GM18909 (cell line): Measurements from ENCODE around the gene CASP5.
"Not testable (repeated sequence)": the region's sequence is repeated elsewhere in the genome, so short reads cannot be mapped to it uniquely, and the experiment has no call there.

Source experiments
- ATAC-seq: cut with Tn5 transposase; IDR thresholded peaks from one replicate; pipeline ENCODE4 v1.9.1; 2021; ENCODE audit warnings: mild to moderate bottlenecking; ENCODE audit not compliant: unreplicated experiment, poor library complexity

Gene CASP5

DNA sequence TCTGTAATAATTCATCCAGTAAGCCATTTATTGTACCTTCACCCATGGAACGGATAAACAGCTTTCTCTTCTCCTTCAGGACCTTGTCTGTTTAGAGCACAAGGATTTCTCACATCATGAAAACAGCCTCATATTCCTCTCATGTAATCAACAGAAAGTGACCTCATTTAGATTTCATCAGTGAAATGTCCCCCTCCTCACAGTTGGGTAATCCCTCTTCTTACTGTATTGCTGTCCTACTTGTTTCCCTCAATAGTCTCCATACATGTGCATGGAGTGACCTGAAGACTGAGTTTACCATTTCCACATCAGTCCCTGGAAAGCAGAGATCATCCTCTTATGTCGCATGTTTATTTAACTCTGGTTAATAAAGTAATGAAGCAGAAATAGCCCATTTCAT is 11.4 kb upstream of the CASP5 start:
- ATAC-seq = peak; percentile 19

DNA sequence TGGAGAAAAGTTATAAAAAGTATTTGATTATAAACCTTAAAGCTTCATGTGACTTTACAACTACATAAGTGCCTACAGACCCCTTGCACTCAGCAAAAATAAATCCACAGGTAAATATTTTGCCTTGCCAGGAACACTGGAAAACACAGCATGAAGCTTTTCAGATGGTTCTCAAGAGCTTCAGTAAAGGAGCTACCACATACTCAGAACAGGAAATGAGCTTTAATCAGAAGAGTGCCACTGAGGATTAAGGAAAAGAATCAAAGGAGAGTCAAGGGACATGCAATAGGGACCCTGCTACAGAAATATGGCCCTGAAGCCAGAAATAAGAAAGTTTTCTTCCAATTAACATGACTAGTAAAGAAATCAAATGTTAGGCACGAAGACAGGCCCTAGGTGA is 10.8 kb upstream of the CASP5 start:
- no peak for ATAC-seq

DNA sequence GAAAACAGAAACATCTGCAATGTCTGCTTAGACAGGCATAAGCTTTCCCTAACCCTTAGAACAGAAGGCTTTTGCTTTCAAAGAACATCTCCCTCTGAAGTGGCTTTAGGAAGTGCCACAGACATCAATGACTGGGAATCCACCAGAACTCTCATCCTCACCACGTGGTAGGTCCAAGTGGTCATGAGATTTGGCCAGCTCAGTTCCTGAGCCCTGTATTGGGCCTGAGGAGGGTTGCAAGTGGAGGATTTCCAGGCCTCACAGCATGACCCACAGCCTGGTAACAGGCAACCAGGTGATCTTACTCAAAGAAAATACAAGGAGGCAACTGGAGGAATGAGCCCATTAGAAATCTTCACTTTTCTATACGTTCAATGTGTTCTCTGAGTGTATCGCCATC is 10.4 kb upstream of the CASP5 start:
- ATAC-seq = no peak

DNA sequence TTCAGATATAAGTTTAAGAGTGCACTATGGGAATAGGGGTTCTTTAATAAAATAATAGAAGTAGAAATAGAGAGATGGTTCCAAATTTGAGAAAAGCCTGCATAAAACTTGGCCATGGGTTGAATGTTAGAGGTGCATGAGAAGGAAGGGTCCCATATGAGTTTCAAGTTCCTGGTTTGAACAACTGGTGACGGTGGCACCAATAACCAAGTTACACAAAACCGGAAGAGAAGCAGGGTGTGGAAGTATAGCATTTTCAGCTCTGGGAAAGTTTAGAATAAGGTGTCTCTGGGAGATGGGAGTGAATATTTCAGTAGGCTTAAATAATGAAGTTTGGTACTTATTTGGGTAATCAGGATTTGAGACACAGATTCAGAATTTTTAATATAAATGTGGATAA is 9.5 kb upstream of the CASP5 start:
- ATAC-seq = no peak

DNA sequence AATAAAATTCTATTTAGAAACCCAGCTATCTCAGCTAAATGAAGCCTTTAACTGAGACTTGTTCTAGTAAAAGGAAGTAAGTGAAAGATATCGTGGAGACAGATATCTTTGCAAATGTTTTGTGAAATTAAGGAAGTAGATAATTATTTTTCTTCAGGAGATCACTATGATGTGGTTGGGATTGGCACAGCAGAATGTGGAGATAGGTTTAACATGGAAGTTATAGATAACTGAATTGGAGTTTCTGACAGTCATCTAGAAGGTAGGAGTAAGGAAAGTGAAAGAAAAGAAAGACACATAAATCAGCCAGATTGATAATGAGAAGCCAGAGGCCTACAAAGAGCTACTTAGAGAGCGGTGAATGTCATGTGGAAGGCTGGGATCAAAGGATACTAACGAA is 4.7 kb upstream of the CASP5 start:
- no peak for ATAC-seq

DNA sequence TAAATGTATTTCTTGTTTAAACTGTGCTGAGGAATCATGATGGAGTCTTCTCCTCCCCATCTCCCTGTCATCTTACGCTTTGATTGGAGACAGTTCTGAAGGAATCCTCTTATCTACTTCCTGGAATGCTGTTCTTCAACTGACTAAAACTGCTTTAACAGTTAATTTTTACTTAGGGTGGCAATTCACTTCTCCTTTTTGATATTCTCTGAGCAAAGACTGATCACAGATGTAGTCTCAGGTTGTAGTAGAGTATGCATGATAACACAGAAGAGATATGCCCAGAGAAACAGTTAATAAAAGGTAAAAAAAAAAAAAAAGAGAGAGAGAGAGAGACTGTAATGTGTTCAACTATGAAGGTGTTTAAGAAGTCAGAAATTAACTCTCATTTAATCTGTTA is 1.4 kb upstream of the CASP5 start:
- no peak for ATAC-seq

DNA sequence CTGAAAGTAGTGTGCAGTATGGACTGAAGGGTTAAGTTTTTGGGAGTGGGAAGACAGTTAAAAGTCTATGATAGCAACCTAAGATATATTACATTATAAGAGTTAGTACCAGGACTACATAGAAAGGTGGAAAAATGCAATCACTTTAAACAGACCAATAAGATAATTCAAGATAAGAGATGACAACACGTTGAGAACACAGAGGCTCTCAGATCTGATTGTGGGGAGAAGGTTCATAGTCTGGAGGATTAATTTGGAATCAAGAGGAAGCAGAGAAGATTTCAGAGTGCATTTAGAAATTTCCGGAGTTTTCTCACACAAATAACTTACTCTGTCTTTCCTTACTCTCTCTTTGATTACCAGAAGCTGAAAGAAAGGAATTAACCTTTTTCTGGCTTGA is 441 bp downstream of the CASP5 start:
- no peak for ATAC-seq

DNA sequence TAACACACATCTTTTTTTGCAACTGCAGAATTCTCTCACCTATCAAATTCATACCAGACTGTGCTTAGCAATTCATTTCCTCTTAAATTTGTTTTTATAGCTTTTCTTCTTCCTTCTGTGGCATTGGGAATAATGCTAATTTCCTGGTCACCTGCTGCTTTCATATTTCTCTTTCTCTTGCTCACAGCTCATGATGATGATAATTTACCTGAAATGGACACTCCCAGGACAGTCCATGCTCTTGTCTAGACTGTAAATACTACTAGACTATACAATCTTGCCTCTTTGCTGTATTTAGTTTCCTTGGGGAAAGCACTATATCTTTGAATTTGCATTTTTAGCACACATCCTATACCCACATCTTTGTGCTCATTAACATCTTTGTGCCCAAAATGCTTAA is 15.5 kb downstream of the CASP5 start:
- no peak for ATAC-seq

DNA sequence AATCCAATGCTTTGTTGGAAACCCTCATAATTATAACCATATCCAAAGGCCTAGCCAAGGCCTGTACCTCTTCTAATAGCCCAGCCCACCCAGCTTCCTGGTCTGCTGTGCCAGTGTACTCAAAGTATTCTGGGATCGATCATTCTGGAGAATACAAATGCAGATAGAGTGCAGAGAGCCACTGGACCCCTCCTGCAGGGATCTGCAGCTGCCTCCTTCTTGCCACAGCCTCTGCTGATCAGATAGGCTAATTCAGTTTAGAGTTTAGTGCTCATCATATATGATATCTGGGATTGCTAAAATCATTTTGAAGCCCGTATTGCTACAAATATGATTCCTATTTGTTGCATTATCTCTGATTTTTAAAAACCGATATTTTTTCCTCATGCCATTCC is 17.5 kb downstream of the CASP5 start:
- ATAC-seq = no peak

DNA sequence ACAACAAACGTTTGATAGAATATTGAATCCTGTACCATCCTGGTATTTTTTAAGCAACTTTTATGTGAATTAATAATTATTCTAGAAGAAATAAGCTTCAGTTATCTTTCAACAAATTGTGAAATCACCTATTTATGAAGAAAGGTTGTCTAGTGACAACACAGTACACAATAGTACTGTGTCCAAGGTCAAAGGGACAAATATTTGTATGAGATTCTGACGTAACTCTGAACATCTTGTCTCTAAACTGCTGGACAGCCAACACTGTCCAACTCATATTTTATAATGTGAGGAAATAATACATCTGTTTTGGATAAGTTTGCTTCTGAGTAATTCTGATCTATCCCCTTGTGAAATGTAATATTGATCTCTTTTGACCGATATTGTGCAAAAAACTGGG is 18.9 kb downstream of the CASP5 start:
- ATAC-seq = no peak

DNA sequence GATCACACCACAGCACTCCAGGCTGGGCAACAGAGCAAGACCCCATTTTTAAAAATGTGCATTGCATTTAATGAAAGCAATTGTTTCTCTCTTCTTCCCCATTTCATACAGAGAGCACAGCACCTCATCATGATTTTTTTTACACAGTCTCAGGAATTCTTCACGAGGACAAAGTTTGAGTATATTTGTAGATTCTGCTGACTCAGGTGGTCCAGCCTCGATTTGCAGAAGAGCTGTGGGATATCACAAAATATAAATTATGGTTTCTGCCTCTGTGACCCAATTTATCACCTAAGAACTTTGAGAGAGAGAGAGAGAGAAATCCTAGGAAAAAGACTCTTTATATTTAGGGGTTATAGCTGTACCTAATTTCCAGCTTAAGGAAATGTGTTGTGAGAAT is 19.8 kb downstream of the CASP5 start:
- no peak for ATAC-seq

DNA sequence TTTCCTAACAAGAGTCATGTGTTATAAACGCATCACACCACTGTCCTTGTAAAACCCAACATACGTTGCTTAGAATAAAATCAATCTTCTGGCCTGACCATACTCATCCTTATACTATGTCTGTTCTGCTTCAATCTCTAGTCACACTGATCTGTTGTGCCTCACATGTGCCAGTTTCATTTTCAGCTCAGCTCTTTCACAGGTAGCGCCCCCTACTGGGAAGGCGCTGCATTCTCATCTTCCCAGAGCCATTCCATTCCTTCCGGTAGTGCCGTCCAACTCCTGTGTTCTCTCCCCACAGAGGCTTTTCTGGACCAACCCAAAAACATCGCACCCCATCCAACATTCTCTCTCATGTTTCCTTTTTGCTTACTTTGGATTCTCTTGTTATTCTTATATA is 22.2 kb downstream of the CASP5 start:
- peak; percentile 89 for ATAC-seq

DNA sequence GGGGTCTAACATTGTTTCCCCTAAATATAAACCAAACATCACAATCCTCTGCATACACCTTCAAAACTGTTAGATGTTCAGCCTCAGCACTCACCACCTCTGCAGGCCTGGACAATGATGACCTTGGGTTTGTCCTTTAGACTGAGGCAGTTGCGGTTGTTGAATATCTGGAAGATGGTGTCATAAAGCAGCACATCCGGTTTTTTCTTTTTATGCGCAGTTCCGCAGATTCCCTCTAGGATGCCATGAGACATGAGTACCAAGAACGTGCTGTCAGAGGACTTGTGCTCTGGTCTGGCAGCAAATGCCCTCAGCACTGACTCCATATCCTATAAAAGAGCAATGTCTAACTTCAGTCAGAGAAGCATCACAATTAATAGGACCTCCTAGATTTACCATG is 22.8 kb downstream of the CASP5 start:
- no peak for ATAC-seq

DNA sequence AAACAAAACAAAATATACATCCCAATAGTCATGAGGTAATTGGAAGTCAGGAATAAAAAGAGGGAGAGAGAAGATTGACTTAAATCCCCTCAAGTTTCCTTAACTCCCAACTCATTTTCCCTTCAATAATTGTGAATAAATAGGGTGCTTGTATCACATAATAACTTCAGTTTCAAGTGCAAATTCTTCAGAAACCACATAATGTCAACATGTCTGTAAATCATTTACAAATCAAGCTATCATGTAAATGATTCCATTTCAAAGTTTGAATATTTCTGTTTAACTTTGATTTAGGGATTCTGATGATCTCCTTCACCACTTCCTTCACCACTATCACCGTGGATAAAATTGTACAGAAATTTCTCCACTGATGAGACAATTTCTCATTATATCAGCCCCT is 23.2 kb downstream of the CASP5 start:
- ATAC-seq = no peak

DNA sequence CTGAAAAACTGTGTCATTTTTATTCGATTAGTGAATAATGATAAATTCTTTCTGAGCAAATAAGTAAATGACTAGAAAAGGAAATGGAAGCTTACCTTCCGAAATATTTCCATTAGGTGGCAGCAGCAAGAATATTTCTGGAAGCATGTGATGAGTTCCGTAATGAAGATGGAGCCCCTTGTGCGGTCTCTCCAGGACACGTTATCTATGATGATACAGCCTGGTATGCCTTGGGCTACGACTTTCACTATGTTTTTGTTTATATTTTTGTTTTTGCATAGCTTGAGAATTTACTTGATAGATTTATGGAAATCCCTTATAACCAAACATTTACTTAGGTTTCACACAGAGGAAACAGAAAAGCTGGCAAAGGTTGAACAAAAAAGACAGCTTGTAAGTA is 25.7 kb downstream of the CASP5 start:
- ATAC-seq = no peak

DNA sequence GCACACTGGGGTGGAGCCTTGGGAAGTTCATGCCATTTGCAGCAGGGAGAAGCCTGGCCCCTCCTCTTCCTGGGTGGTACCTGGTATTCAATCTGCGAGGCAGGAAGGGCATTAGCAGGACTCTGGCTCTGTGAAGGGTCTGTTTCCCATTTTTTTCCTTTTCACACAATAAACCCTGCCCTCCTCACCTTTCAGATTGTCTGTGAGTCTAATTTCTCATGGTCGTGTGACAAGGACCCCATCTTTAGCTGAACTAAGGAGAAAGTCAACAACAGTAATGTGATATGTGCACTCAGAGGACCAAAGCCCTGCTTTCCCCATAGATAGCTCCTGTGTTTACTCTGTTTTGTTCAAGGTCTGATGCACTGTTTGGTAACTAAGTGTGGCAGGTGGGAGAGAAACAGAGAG is 28.0 kb downstream of the CASP5 start:
- no peak for ATAC-seq

DNA sequence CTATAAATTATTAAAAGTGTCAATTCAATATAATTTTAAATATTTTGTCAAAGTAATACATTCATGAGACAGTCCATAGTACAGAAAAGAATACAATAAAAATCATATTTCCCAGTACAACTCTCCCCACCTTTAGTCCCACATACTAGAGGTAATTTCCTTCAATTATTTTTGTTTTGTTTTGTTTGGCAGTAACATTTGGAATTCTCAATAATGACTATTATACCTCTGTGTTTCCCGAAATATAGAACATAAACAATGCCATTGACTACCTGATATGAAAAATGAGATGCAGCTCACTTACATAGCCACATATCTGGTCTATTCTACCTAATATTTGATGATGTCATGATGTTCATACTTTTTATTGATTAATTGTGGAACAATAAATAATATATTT is 30.2 kb downstream of the CASP5 start:
- no peak for ATAC-seq

DNA sequence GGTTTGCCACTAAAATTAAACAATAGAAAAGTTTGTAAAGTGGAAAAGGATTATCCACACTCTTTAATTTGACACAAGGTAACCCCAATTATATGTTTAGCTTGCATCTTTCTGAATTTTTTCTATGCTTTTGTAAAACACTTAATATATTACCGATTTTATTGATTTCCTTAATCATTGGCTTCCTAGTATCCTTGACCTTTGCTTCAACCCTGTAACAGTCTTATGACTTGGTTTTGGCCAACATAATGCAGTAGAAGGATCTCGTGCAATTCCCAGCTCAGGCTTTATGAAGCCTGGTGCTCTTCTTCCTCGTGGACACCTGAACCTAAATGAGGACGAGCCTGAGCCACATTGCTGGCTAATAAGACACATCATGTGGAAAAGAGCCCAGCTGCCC is 31.0 kb downstream of the CASP5 start:
- ATAC-seq = no peak

DNA sequence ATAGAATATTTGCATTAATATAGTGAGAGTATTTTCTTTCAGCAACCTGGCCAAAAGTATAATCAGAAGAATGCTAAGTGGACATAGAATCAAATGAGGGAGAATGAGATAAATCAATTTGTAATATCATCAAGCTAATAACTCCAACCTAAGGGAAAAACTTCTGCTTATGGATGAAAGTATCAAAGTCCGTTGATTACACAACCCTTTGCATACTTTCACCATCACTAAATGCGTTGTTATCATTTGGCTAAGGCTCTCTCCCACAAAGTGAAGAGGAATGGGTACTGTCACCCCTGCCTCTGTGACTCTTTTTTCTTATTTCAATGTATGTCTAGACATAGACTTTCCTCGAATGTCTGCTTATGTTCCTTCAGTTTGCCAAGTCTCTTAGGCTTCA is 38.2 kb downstream of the CASP5 start:
- ATAC-seq = no peak

DNA sequence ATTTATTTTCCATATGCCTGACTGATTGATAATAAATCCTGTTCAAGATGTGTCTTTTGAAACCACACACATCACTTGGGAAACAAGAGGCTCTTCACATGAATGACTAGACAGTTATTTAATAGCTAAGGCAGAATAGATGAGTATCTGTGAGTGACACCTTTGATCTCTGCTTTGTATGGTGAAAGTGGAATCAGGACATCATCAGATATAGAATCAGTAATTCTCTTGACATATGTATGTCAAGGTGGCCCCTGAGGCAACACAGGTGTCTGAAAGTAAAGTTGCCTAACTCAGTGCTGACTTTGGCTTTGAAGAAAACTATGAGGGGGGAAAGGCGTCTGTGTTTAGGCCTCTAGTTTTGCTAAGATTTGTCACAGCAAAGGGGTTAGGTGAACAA is 43.1 kb downstream of the CASP5 start:
- no peak for ATAC-seq

DNA sequence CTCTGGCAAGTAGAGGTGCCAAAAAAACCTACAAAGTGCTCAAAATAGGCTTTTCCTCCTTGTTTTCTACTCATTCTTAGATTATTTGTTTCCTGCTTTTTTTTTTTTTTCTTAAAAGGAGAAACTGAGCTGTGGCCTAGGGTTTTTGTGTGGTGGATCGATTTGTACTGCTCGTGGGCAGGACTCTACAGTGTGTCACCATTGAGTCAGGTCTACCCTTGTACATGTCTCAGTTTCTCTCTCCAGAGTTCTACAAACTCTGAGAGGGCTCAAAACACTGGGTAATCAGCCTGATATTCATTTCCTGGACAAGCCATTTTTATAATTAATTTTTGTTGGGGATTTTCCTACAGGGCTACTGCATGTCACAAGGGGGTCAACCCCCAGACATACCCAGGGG is 49.4 kb downstream of the CASP5 start:
- no peak for ATAC-seq

DNA sequence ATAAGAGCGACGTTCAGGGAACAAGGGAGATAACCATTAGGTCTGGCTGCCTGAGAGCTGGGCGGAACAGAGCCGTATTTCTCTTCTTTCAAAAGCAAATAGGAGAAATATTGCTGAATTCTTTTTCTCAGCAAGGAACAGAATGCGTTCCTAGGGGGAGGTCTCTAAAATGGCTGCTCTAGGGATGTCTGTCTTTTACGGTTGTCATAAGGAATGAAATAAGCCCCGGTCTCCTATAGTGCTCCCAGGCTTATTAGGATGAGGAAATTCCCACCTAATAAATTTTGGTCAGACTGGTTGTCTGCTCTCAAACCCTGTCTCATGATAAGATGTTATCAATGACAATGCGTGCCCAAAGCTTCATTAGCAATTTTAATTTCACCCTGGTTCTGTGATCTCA is 50.0 kb downstream of the CASP5 start:
- ATAC-seq = not testable (repeated sequence)

DNA sequence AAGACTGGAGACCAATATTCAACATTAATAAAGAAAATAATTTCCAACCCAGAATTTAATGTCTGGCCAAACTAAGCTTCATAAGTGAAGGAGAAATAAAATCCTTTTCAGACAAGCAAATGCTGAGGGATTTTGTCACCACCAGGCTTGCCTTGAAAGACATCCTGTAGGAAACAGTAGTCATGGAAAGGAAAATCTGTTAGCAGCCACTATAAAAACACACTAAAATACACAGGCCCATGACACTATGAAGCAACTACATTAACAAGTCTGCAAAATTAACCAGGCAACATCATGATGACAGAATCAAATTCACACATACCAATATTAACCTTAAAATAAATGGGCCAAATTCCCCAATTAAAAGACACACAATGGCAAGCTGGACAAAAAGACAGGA is 52.2 kb downstream of the CASP5 start:
- no peak for ATAC-seq
